HG02884 (cell line): ENCODE results near the gene ALG12.

ENCODE experiments used
- ATAC-seq: cut with Tn5 transposase; IDR thresholded peaks from one replicate; pipeline ENCODE4 v1.9.1; 2021; ENCODE audit warnings: mild to moderate bottlenecking, moderate library complexity; ENCODE audit not compliant: unreplicated experiment

The ALG12 gene

DNA sequence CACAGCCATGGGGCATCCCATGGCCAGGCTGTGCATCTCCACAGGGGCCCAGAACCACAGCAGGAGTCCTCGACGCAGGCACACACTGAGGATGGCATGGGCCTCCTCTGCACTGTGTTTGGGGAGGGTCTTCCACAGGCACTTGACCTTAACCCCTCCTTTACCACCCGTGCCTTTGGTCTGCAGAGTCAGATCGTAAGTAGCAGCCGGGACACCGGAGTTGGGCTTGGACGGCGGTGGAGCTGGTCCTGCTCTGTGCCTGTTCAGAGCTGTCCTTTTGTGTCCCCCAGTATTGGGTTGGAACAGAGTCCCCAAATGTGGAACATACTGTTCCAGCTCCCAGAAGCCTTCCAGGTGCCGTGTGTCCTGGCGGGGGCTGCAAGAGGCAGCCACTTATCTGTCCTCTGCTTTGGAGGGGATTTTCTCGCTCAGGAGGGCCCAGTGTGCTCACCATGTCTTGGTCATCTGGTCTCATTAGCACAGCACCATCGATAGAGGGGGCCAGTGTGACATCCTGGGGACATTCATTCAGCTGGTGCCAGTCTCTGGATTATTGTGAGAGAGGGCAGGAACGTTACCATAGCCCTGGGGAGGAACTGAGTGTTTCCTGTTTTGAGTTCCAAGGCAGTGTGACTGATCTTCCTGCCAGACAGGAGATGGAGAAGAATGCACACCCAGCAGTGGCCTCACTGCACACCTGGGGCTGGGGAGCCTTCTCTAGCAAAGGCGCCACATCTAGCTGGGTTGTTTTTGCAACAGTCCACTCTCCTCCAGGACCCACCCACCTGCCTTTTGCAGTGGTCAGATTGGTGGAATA, 12.6 kb upstream of the ALG12 start:
- ATAC-seq: no peak

DNA sequence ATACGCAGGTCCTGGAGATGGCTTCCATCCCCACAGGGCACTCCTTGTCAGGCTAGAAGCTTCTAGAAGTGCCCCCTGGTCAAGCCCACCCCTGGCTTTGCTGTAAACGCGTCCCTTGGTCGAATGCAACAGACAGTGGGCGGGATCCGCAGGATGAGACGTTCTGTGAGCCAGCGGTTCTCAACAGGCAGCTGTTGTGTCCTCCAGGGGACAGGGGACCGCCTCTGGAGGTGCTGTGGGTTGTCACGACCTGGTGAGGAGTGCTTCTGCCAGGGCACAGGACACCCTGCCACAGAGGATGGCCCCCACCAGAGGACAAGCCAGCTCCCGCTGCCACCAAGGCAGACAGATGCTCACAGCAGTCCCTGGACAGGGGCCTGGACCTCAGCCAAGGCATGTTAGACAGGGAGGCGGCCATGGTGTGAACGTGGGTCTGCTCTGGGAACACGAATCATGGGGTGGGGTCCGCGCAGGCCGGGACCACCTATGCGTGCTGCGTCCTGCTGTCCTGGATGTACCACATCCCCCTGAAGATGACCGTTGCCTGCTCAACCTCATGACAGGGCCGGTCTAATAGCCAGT, 11.8 kb upstream of the ALG12 start:
- no peak for ATAC-seq

DNA sequence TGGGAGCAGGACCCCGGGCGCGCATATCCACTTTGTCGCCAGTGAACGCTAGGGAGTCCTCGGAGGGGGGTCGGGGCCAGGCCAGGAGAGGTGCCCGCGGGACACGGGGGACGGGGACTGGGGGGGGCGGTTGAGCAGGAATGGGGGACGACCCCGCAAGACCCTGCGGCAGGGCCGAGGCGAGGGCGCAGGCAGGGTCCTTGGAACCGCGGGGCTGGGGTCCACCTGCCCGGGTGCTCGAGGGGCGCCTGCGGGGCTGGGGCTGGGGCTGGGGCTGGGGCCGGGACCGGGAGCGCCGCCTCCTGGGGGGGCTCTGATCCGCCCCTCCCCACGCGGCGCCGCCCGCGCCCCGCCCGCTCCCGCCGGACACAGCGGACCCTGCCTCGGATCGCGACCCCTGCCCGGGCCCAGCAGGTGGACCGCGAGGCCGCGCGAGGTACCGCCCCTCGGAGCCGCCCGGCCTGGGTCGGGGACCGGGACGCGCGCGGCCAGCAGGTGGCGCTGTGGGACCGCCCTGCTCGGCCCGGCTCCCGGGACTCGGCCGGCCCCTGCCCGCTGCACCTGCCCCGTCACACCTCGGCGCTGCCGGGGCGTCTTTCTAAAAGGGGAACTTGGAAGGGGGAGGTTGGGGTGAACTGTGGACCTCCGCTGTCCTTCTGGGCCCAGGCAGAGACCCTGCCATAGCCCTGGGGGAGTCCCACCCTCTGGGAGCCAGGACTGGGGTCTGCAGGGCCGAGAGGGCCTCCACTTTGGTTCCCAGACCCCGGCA, 11.2 kb upstream of the ALG12 start:
- no peak for ATAC-seq

- no peak for ATAC-seq
Observed at GRCh38 chr22:49928555-49929210, 10.4 kb upstream of the ALG12 start.

- no peak for ATAC-seq
Observed at GRCh38 chr22:49928185-49928495, 9.9 kb upstream of the ALG12 start.

DNA sequence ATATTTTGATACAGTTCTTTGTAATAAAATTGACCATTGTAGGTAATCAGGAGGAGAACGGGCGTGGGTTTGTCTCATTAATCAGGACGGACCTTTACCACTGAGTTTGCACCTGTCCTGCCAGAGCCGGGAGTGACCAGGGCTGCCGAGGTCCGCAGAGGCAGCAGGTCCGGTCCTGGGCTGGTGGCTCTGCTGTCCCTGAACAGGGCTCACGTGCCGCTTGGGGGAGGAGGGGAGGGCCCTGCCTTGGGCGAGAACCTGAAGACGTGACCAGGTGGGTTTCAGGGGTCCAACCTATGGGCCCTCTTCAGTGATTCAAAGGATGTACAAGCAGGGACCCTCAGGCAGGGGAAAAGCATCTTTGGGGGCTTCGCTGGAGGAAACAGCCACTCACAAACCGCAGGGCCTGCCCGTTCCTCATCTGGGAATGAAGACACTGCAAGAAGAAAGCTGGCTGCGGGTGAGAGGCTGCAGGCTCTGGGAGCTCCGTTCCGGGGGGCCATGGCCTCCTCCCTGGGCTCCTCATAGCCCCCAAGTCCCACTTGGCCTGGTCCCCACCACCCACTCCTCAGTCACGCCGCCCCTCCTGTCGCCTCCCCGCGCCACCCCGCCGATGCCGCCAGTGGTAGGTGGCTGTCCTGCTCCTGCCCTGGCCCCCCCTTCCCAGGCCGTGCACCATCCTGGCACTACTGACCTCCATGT, 9.4 kb upstream of the ALG12 start:
- ATAC-seq: no peak

GRCh38 chr22:49926916-49927315, 8.7 kb upstream of the ALG12 start:
- ATAC-seq: no peak

DNA sequence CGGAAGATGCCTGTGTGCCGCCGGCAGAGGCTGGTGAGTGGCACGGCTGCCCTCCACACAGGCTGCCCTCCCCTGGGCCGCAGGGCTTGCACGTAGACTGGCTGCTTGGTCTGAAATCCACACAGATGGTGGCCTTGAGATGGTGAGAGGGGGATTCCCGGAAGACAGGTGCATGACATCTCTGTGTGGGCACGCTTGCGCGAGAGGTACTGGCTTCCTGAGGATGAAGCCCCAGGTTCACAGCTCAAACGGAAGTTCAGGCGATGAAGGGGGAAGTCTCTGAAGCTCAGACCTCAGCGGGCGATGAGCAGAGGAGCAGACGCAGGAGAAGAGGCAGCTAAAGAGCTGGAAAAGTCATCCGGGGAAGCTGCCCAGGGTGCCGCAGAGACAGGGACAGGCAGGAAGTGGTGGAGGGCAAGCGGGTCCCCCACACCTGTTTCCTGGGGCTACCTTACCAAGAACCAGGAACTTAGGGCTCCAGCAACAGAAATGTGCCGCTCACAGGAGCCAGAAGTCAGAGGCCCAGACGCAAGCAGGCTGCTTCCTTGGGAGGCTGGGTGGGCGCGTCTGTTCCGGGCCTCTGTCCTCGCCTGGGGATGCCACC, 7.4 kb upstream of the ALG12 start:
- no peak for ATAC-seq

- ATAC-seq: no peak
Observed at GRCh38 chr22:49924113-49924833, 6.0 kb upstream of the ALG12 start.

GRCh38 chr22:49923445-49923844, 5.2 kb upstream of the ALG12 start:
- no peak for ATAC-seq

- ATAC-seq: no peak
Observed at GRCh38 chr22:49922926-49923325, 4.7 kb upstream of the ALG12 start.

- ATAC-seq: no peak
Observed at GRCh38 chr22:49922484-49922883, 4.2 kb upstream of the ALG12 start.

GRCh38 chr22:49921508-49922278, 3.5 kb upstream of the ALG12 start:
- no peak for ATAC-seq

DNA sequence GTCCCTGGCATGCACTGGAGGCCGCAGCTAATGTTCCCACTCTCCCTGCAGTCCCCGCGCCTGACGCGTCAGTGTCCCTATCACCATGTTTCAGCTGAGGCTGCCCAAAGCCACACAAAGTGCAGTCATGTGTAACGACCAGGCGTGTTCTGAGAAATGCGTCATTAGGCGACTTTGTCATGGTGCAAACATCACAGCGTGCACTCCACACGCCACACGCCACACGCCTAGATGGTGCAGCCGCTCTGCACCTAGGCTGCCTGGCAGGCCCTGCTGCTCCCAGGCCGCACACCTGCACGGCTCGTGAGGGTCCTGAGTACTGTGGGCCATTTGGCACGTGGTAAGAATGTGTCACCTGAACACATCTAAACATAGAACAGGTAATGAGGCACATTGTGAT, 2.6 kb upstream of the ALG12 start:
- no peak for ATAC-seq

GRCh38 chr22:49918911-49919881, 958 bp upstream of the ALG12 start:
- ATAC-seq: no peak

- no peak for ATAC-seq
Observed at GRCh38 chr22:49916831-49917230, 1.4 kb downstream of the ALG12 start.

DNA sequence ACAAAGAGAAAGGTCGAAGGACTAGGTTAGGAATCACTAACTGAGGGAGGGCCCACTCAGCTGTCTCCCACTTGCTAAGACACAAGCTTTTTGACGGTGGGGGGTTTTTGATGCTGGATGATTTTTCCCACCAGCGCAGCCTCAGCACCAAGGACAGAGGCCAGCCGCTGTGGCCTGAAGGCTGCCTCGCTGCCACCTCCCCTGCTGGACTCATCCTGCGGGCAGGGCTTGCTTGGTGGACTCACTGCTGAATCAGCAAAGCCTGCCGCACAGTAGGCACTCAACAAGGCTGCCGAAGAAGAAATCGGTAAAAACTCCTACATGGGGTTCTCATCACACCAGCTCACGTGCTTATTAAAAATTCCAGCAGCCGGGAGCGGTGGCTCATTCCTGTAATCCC, 2.6 kb downstream of the ALG12 start:
- no peak for ATAC-seq

GRCh38 chr22:49914256-49914655, 4.0 kb downstream of the ALG12 start:
- ATAC-seq: no peak
